NCI-H1092 treated with DMSO at 0.1 percent for 48 hours (cell line): ENCODE results near the gene LILRB5.
"Not testable (repeated sequence)": the region's sequence is repeated elsewhere in the genome, so short reads cannot be mapped to it uniquely, and the experiment has no call there.

ENCODE experiments used
- DNase-seq: peaks from one replicate; lab custom pipeline; 2025; lab: John Stamatoyannopoulos, UW

LILRB5 gene

GRCh38 chr19:54275951-54276350 lies 18.9 kb upstream of the LILRB5 start:
- no peak for DNase-seq

- not testable (repeated sequence) for DNase-seq
Measured at GRCh38 chr19:54274516-54274915, 17.4 kb upstream of the LILRB5 start.

- no peak for DNase-seq
Measured at GRCh38 chr19:54273821-54274220, 16.7 kb upstream of the LILRB5 start.

- DNase-seq = not testable (repeated sequence)
Measured at GRCh38 chr19:54272181-54272580, 15.1 kb upstream of the LILRB5 start.

- not testable (repeated sequence) for DNase-seq
Measured at GRCh38 chr19:54271587-54271986, 14.5 kb upstream of the LILRB5 start.

GRCh38 chr19:54271106-54271505 lies 14.0 kb upstream of the LILRB5 start:
- no peak for DNase-seq

GRCh38 chr19:54268936-54269335 lies 11.9 kb upstream of the LILRB5 start:
- no peak for DNase-seq

GRCh38 chr19:54266133-54266532 lies 9.1 kb upstream of the LILRB5 start:
- DNase-seq = peak; percentile 11

- DNase-seq = no peak
Measured at GRCh38 chr19:54262470-54262869, 5.4 kb upstream of the LILRB5 start.

GRCh38 chr19:54262066-54262465 lies 5.0 kb upstream of the LILRB5 start:
- no peak for DNase-seq

- no peak for DNase-seq
Measured at GRCh38 chr19:54256250-54257115, 590 bp downstream of the LILRB5 start.

- DNase-seq = no peak
Measured at GRCh38 chr19:54255105-54255775, 1.8 kb downstream of the LILRB5 start.

- no peak for DNase-seq
Measured at GRCh38 chr19:54254195-54254906, 2.7 kb downstream of the LILRB5 start.

GRCh38 chr19:54253331-54254194 lies 3.5 kb downstream of the LILRB5 start:
- no peak for DNase-seq

GRCh38 chr19:54252845-54253244 lies 4.2 kb downstream of the LILRB5 start:
- DNase-seq = no peak

GRCh38 chr19:54252243-54252642 lies 4.8 kb downstream of the LILRB5 start:
- DNase-seq = no peak

- DNase-seq = no peak
Measured at GRCh38 chr19:54248016-54248601, 9.0 kb downstream of the LILRB5 start.

GRCh38 chr19:54247106-54247930 lies 9.8 kb downstream of the LILRB5 start:
- no peak for DNase-seq

- DNase-seq = no peak
Measured at GRCh38 chr19:54245936-54246335, 11.1 kb downstream of the LILRB5 start.

- not testable (repeated sequence) for DNase-seq
Measured at GRCh38 chr19:54243809-54244208, 13.3 kb downstream of the LILRB5 start.
